ENCODE measurements around the gene MRPL34.
"Not testable (repeated sequence)": the region's sequence is repeated elsewhere in the genome, so short reads cannot be mapped to it uniquely, and the experiment has no call there.

MRPL34 gene

DNA sequence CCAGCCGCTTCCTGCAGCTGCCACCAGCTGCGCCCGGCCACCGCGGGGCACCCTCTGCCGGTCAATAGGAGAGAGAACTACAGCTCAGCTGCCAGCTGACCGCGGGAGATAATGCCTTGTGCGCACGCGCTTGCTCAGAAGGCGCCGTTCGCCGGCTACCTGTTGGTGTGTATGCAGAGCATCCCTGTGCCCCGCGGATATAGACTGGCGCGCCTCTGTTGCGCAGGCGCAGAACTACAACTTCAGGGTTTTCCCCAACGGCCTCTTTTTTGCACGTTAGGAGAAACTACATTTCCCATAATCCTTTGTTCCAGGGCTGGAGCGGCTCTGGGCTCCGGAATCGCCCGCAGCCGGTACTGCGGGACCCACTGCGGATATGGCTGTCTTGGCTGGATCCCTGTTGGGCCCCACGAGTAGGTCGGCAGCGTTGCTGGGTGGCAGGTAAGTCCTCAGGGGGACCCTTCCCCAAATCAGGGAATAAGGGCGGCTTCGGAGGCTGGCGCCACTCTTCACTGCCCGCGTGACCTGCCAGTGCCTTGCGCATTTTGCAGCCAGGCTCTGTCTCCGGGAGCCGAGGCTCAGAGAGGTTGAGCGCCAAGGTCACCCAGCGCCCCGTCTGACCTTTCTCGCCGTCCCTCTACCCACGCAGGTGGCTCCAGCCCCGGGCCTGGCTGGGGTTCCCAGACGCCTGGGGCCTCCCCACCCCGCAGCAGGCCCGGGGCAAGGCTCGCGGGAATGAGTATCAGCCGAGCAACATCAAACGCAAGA is at the start of gene MRPL34:
Gene MRPL34, plus strand, starts transcription at position 356 of the 768 bp plus-strand sequence. Its CDS starts 21 bp downstream, at position 377.
- peak; percentile 84 to 86 for DNase-seq (ENCODE audit: low read depth in 2 of 2)

- DNase-seq (ENCODE audit: low read depth in 2 of 2), result no peak
These were observed 49.5 kb upstream of the MRPL34 start for GRCh38 chr19:17256130-17256529.

DNA sequence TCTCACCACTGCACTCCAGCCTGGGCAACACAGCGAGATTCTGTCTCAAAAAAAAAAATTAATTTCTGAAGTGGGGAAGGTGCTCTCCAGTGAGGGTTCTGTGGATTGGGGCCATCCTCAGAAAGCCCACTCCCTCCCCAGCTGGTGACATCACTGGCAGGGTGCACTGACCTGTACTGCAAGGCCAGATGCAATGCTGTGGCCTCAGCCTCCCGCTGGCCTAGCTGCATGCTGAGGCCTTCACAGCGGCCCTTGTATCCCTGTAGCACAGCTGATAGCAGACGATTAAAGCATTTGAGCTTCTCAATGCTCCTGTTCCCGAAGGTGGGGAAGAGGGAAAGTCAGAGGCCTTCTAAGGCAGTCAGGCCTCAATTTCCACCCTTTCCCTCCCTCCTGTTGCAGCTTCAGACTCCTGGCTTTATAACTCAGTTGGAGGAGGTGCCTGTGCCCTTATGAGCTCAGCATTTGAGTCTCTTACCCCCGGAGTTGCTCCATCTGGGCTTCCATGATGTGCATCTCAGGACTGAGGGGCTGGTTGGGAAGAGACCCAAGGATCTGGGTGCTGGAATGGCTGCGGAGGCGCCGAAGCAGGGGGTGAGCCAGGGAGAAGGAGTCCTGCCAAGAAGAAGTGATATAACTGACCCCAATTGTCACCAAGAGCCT is 46.4 kb upstream of the MRPL34 start:
- DNase-seq (ENCODE audit: low read depth in 2 of 2), result no peak

DNA sequence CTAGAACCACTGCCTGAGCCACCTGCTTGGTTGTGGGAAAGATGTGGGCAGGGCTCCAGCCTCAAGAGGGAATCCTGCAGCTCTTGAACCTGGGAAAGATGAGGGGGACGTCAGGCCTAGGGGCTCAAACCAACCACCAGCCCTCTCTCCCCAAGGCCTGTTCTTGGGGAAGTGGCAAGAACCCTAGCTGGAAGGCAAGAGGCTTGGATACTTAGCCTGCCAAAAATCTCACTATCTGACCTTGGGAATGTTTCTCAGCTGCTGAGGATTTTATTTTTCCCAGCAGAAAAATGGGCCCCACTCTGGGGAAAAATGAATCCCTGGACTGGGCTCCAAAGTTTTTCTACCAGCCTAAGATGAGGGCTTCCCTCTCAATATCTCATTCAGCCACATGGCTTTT is 45.7 kb upstream of the MRPL34 start:
- DNase-seq (ENCODE audit: low read depth in 2 of 2), result no peak

DNA sequence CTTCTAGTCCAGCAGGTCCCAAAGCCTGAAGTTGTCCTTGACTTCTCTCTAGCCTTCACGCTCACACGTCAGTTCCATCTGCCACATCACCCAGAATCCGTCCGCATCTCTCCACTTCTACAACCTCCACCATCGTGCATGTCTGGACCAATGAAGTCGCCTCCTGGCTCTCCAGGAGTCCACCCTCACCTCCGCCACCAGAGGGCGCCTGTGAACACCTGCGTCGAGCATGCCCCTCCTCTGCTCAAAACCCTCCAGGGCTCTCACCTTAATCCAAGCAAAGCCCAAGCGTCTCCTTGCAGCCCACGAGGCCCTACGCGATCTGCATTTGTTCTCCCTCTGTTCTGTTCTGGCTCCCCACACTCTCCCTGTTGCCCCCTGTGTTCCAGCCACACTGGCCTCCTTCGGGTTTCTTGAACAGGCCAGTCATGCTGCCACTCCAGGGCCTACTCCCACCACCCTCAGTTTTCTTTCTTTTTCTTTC is 44.8 kb upstream of the MRPL34 start:
- peak; percentile 77 to 85 for DNase-seq (ENCODE audit: low read depth in 2 of 2)

DNA sequence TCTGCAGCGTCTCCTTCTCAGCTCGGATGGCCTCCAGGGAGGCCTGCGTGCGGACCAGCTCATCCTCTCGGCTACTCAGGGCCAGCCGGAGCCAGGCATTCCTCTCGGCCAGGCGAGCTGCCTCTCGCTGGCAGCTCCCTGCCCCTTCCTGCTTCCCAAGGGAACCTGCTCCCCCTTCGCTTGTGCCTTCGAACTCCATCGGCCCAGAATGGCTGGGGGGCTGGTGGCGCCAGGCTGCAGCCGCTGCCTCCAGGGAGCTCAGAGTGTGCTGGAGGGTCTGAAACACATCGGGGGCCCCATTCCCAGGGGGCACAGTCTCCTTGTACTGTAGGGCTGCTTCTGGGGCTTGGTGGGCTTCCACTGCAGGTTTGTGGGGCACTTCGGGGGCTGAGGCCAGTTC is 43.1 kb upstream of the MRPL34 start:
- no peak for DNase-seq (ENCODE audit: low read depth in 2 of 2)

GRCh38 chr19:17263712-17264640 is 41.7 kb upstream of the MRPL34 start:
- DNase-seq (ENCODE audit: low read depth in 2 of 2), result no peak

DNA sequence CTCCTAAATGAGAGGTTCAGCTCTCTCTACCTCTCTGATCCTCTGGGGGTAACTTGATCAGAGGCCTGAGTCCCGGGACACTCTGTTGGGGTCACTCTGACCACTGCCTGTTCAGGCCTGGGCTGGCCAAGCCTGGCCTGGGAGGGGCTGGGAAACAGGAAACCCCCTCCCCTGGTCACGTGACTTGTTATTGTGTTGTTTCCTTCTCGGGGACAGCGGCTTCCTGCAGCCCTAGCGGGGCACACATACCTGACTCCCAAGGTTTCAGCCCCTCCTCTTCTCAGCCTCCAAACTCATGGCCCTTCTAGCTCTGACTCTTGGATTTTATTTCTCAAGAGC is 41.1 kb upstream of the MRPL34 start, which contains the start of gene USHBP1:
Gene USHBP1, minus strand, starts transcription at position 105 of the 339 bp plus-strand sequence. CDS start 446 bp downstream, outside the sequence.
- DNase-seq (ENCODE audit: low read depth in 2 of 2), result no peak

GRCh38 chr19:17266026-17266425 is 39.6 kb upstream of the MRPL34 start:
- no peak for DNase-seq (ENCODE audit: low read depth in 2 of 2)

DNA sequence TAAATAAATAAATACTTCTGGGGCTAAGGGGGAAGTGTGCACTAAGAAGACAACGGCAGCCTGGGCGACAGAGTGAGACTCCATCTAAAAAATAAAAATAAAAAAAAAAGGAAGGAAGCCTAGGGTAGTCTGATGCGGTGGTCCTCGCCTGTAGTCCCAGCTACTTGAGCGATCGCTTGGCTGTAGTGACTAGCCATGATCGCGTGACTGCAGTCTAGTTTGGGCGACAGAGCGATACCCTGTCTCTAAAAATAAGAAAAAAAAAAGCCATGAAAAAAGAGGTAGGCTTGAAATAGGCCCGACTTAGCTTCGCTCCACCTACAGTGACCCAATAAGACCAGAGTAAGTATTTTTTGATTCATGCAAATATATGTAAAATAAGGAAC is 39.1 kb upstream of the MRPL34 start:
- DNase-seq (ENCODE audit: low read depth in 2 of 2), result no peak

GRCh38 chr19:17266975-17267788 is 38.5 kb upstream of the MRPL34 start, which contains the start of gene BABAM1:
Gene BABAM1, plus strand, starts transcription at chr19:17267443. Its CDS starts 1,364 bp downstream, at chr19:17268807.
- DNase-seq (ENCODE audit: low read depth in 2 of 2), result peak; percentile 79 to 80

DNA sequence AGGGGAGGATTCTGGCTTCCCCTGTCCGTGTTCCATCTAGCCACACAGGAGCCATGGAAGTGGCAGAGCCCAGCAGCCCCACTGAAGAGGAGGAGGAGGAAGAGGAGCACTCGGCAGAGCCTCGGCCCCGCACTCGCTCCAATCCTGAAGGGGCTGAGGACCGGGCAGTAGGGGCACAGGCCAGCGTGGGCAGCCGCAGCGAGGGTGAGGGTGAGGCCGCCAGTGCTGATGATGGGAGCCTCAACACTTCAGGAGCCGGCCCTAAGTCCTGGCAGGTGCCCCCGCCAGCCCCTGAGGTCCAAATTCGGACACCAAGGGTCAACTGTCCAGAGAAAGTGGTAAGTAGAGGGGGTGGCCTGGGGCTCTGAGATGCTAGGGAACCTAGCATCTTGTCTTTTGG is 36.9 kb upstream of the MRPL34 start:
- DNase-seq (ENCODE audit: low read depth in 2 of 2), result no peak

- not testable (repeated sequence) for DNase-seq (ENCODE audit: low read depth in 2 of 2)
These were observed 30.8 kb upstream of the MRPL34 start for GRCh38 chr19:17274892-17275291.

DNA sequence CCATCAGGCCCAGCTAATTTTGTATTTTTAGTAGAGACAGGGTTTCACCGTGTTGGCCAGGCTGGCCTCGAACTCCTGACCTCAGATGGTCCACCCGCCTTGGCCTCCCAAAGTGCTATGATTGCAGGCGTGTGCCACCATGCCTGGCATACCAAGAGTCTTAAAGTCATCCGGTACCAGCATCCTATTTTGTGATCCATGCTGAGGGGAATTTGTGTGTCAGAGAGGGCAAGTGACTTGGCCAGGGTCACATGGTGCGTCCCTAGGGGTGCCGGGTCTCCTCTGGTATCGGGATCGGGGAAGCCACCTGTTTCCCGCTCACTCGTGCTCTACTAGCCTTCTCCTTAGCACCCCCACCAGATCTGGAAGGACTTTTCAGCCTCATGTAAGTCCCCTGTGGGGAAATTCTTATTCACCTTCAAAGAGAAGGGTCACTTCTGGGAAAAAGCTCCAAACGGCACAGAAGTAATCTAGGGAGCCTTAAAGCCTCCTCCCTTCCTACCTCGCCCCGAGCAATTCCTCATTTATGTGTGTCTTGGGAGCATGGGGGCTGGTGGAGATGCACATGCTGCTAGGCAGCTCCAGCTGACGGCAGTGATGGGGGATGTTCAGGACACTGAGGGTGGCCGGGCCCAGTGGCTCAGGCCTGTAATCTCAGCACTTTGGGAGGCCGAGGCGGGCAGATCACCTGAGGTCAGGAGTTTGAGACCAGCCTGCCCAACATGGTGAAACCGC is 30.1 kb upstream of the MRPL34 start:
- no peak for DNase-seq (ENCODE audit: low read depth in 2 of 2)

DNA sequence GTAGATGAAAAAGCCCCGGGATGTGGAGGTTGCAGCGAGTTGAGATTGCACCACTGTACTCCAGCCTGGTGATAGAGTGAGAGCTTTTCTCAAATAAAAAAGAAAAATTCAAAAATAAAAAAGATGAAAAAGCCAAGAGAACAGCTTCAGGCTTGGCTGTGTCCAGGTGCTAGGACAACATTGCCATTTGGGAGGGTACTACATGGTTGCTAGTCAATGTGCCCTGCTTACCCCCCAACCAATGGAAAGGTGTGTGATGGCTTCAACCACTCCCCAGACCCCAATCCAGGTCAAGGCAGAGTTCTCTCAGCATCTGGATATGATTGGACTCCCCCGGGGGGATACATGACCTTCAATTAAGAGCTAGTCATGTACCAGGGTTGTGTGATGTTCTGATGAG is 26.2 kb upstream of the MRPL34 start:
- no peak for DNase-seq (ENCODE audit: low read depth in 2 of 2)

DNA sequence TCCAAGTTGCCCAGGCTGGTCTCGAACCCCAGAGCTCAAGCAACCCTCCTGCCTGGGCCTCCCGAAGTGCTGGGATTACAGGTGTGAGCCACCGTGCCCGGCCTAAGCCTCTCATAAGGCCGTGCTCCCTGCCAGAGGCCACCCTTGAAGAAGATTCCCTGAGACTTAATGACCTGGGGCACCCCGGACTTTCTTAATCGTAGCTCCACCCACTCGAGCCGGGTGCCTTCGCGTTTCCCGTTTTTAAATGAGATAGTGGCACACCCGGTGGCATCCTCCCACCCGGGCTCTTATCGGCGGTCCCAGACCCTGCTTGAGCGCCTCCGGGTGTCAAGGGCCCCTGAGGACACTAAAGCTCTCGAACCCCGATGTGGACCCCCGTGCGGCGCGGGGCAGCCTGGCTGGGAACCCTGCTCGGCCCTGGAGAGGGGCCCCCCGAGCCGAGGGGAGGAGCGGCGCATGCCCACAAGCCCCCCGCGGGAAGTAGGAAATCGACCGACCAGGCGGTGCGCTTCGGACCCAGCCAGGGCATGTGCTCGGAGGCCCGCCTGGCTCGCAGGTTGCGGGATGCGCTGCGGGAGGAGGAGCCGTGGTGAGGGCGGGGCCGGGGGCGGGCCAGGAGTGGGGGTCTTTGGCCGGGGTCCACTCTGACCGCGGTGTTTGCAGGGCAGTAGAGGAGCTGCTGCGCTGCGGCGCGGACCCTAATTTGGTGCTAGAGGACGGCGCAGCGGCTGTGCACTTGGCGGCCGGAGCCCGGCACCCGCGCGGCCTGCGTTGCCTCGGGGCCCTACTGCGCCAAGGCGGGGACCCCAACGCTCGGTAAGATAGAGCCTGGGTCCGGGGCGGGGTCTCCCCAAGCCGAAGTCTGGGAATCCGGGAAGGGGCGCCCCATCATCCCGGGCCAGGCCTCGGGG is 24.0 kb upstream of the MRPL34 start, which contains the start of gene ANKLE1:
Gene ANKLE1, plus strand, starts transcription at position 511 of the 914 bp plus-strand sequence. Its CDS starts 20 bp downstream, at position 531.
- DNase-seq (ENCODE audit: low read depth in 2 of 2), result no peak

GRCh38 chr19:17282488-17283125 is 23.1 kb upstream of the MRPL34 start:
- DNase-seq (ENCODE audit: low read depth in 2 of 2), result peak; percentile 50 to 62

- DNase-seq (ENCODE audit: low read depth in 2 of 2), result no peak
These were observed 22.1 kb upstream of the MRPL34 start for GRCh38 chr19:17283504-17283996.
